Smooth muscle cell (in vitro differentiated cells): ENCODE results near the gene PIK3R5. TPM values are rescaled to one million over a fixed set of nuclear protein-coding genes. Genes with fewer than 3 reads are reported as not detected.

Experiments used
- DNase-seq: peaks from one replicate; lab custom pipeline; 2025; ENCODE audit not compliant: unreplicated experiment; lab: John Stamatoyannopoulos, UW
- H2AFZ ChIP-seq: fragments of 200-600 bp; sonication (generic); 2 replicates; pipeline ENCODE4 v1.6.0; 2016; ENCODE audit warnings: antibody characterized with exemption, low read depth, mild to moderate bottlenecking
- H3F3A ChIP-seq: fragments of 200-600 bp; sonication (generic); 2 replicates; pipeline ENCODE4 v1.6.0; 2017; ENCODE audit warnings: antibody characterized with exemption, low read depth
- H3K27ac ChIP-seq: fragments of 200-600 bp; sonication (generic); 2 replicates; pipeline ENCODE4 v1.5.1; 2016; ENCODE audit warnings: low read depth, mild to moderate bottlenecking
- H3K27me3 ChIP-seq: fragments of 200-600 bp; sonication (generic); 2 replicates; pipeline ENCODE4 v1.6.1; 2016; ENCODE audit warnings: low read depth, mild to moderate bottlenecking
- H3K36me3 ChIP-seq: fragments of 200-600 bp; sonication (generic); 2 replicates; pipeline ENCODE4 v1.5.1; 2016; ENCODE audit warnings: low read depth
- H3K4me1 ChIP-seq: fragments of 200-600 bp; sonication (generic); 2 replicates; pipeline ENCODE4 v1.5.1; 2016; ENCODE audit warnings: low read depth
- H3K4me2 ChIP-seq: fragments of 200-600 bp; sonication (generic); 2 replicates; pipeline ENCODE4 v1.6.0; 2016; ENCODE audit warnings: mild to moderate bottlenecking
- H3K4me3 ChIP-seq: fragments of 200-600 bp; sonication (generic); 2 replicates; pipeline ENCODE4 v1.5.1; 2016; ENCODE audit warnings: mild to moderate bottlenecking
- H3K79me2 ChIP-seq: fragments of 200-600 bp; sonication (generic); 2 replicates; pipeline ENCODE4 v1.6.0; 2016; ENCODE audit warnings: low read depth, mild to moderate bottlenecking
- H3K9ac ChIP-seq: fragments of 200-600 bp; sonication (generic); 2 replicates; pipeline ENCODE4 v1.6.0; 2016; ENCODE audit warnings: low read depth
- H3K9me3 ChIP-seq: fragments of 200-600 bp; sonication (generic); replicated peaks from 2 replicates; pipeline ENCODE4 v1.5.1; 2016; ENCODE audit warnings: low read depth
- H4K20me1 ChIP-seq: fragments of 200-600 bp; sonication (generic); 2 replicates; pipeline ENCODE4 v1.6.0; 2016; ENCODE audit warnings: low read depth
- WGBS: methylation state at CpG from one replicate; pipeline ENCODE4 v1.1.7; 2016; ENCODE audit warnings: low lambda C conversion rate; 5-methylcytosine and 5-hydroxymethylcytosine counted together
- polyA plus RNA-seq: library from polyadenylated mRNA; unstranded; fragments of >200 nt; fragmentation: Nextera tagmentation; extraction: Ambion mirVana; gene quantifications from 2 replicates; pipeline ENCODE4 v1.2.1, GENCODE V29; 2016
- total RNA-seq: library from RNA; depleted of rRNA; stranded (reverse); fragments of >200 nt; gene quantifications from 2 replicates; pipeline ENCODE4 v1.2.3, GENCODE V29; 2014
- TF ChIP-seq, protein P1 (sequence below): fragments of 200-600 bp; sonication (generic); IDR thresholded peaks from 2 replicates; pipeline ENCODE4 v1.5.1; 2017; ENCODE audit warnings: borderline replicate concordance, mild to moderate bottlenecking, antibody characterized with exemption; ENCODE audit not compliant: insufficient read depth, poor library complexity, severe bottlenecking

The PIK3R5 gene
- total and polyA plus RNA-seq, 2 experiments from 2014 or later, result not detected

DNA sequence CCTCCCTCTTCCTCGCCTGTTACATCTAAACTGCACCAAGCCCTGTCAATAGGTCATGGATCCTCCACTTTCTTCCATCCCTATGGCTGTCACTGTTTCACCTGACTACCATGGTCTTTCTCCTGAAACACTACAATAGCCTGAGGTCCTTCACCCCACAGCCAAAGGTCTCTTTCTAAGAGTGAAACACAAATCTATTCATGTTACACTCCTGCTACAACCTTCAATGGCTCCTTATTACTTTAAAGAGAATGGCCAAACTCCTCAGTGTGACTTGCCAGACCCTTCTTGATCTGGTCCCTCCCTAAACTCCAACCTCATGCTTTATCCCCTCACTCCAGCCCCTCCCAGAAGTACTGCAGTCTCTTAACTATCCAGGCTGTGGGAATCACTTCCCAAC lies 97.4 kb downstream of the PIK3R5 start:
- Histone ChIP-seq H3K27ac (no peak overlapping the region), H3F3A (no peaks in the 10 kb centered on the region), H3K4me2 (no peak overlapping the region), H3K36me3 (no peaks in the 10 kb centered on the region), H4K20me1 (no peaks in the 10 kb centered on the region), H3K4me3 (no peak overlapping the region), H3K9ac (no peak overlapping the region), H3K9me3 (no peaks in the 10 kb centered on the region), H3K4me1 (no peaks in the 10 kb centered on the region), H2AFZ (no peak overlapping the region), H3K79me2 (no peaks in the 10 kb centered on the region), H3K27me3 (peaks cover 15% of the 10 kb centered on the region)
- 94% methylated on average over 1 of the region's 1 CpG for WGBS
- DNase-seq, result no peak
- TF ChIP-seq, protein P1, sequence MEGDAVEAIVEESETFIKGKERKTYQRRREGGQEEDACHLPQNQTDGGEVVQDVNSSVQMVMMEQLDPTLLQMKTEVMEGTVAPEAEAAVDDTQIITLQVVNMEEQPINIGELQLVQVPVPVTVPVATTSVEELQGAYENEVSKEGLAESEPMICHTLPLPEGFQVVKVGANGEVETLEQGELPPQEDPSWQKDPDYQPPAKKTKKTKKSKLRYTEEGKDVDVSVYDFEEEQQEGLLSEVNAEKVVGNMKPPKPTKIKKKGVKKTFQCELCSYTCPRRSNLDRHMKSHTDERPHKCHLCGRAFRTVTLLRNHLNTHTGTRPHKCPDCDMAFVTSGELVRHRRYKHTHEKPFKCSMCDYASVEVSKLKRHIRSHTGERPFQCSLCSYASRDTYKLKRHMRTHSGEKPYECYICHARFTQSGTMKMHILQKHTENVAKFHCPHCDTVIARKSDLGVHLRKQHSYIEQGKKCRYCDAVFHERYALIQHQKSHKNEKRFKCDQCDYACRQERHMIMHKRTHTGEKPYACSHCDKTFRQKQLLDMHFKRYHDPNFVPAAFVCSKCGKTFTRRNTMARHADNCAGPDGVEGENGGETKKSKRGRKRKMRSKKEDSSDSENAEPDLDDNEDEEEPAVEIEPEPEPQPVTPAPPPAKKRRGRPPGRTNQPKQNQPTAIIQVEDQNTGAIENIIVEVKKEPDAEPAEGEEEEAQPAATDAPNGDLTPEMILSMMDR, result no peak

DNA sequence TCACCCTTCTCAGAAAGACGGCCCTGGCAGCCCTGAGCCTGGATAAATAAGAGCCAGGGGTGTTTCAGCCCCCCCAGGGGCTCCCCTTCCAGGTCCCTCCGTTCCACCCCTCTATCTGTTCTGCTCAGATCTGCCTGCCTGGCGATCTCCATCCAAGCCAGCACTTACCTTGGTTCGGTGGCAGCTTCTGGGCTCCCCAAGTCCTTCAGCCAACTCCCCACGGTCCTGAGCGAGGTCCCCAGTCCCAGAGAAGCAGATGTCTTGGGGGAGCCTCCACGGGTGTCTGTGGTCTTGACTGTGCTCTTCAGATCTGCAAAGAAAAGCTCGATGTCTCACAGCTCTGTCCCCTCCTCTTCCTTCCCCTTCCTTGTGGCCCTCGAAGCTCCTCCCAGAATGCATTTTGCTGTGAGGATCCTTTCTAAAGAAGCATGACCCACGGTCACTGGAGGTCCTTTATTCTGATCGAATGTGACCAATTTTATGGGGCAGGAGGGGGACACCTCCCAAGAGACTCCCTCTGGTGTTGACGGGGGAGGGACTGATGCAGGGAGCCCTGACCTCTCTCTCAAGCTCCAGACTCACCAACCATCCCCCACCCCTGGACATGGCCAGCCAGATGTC lies 98.0 kb downstream of the PIK3R5 start, which contains the start of gene PIK3R6:
TSS of gene PIK3R6 (minus strand) at position 314 of the 621 bp plus-strand sequence. CDS start 17,880 bp downstream, outside the sequence.
- no peak within 1 kb of the TSS for H3K4me2 ChIP-seq
- no peaks in the 10 kb centered on the region for H3K79me2 ChIP-seq
- no peaks in the 10 kb centered on the region for H3K36me3 ChIP-seq
- no peak within 1 kb of the TSS for H2AFZ ChIP-seq
- no peaks in the 10 kb centered on the region for H3K9me3 ChIP-seq
- no peak for DNase-seq
- H3K27me3 ChIP-seq, result peaks cover 15% of the 10 kb centered on the region
- H3K9ac ChIP-seq, result no peak within 1 kb of the TSS
- no peaks in the 10 kb centered on the region for H3K4me1 ChIP-seq
- WGBS, result 85% methylated on average over 12 of the region's 12 CpGs
- no peaks in the 10 kb centered on the region for H4K20me1 ChIP-seq
- no peak within 1 kb of the TSS for H3K27ac ChIP-seq
- H3F3A ChIP-seq, result no peaks in the 10 kb centered on the region
- H3K4me3 ChIP-seq, result no peak within 1 kb of the TSS
- TF ChIP-seq, protein P1, result no peak

DNA sequence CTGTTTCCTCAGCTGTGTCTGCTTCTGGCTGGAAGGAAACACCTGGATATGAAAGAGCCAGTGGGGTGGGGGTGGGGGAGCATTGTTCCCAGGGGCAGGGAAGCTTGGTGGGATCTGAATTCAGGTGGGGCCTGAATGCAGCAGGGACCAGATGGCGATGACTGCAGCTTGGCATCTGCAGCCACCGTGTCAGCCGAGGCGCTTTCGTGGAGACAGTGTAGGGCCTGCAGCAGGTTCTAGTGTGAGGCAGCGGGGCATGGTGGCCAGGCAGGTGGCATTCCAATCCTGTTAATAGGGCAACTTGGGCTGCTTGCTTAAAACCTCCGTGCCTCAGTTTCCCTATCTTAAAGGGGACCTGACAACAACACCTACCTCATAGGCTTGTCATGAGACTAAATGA lies 99.7 kb downstream of the PIK3R5 start:
- no peaks in the 10 kb centered on the region for H3F3A ChIP-seq
- H3K4me2 ChIP-seq, result no peak overlapping the region
- TF ChIP-seq, protein P1, result no peak
- H3K4me3 ChIP-seq, result no peak overlapping the region
- H3K4me1 ChIP-seq, result no peaks in the 10 kb centered on the region
- no peak overlapping the region for H3K27ac ChIP-seq
- DNase-seq, result no peak
- no peak overlapping the region for H2AFZ ChIP-seq
- WGBS, result 94% methylated on average over 7 of the region's 7 CpGs
- no peaks in the 10 kb centered on the region for H3K9me3 ChIP-seq
- H3K9ac ChIP-seq, result no peak overlapping the region
- no peaks in the 10 kb centered on the region for H3K36me3 ChIP-seq
- H4K20me1 ChIP-seq, result no peaks in the 10 kb centered on the region
- H3K79me2 ChIP-seq, result no peaks in the 10 kb centered on the region
- H3K27me3 ChIP-seq, result peaks cover 15% of the 10 kb centered on the region

GRCh38 chr17:8865385-8865784 lies 100.1 kb downstream of the PIK3R5 start:
- no peak overlapping the region for H3K4me3 ChIP-seq
- WGBS, result 68% methylated on average over 6 of the region's 6 CpGs
- no peaks in the 10 kb centered on the region for H3K79me2 ChIP-seq
- DNase-seq, result no peak
- H3K9ac ChIP-seq, result no peak overlapping the region
- no peaks in the 10 kb centered on the region for H3K9me3 ChIP-seq
- TF ChIP-seq, protein P1, result no peak
- no peaks in the 10 kb centered on the region for H3K36me3 ChIP-seq
- no peaks in the 10 kb centered on the region for H4K20me1 ChIP-seq
- H3K4me2 ChIP-seq, result no peak overlapping the region
- H2AFZ ChIP-seq, result no peak overlapping the region
- H3K4me1 ChIP-seq, result no peaks in the 10 kb centered on the region
- no peak overlapping the region for H3K27ac ChIP-seq
- H3F3A ChIP-seq, result no peaks in the 10 kb centered on the region
- peaks cover 15% of the 10 kb centered on the region for H3K27me3 ChIP-seq
